HTR-8/SVneo (cell line): ENCODE results near the gene ODF2L.

ENCODE experiments used
- DNase-seq: peaks from one replicate; pipeline ENCODE4 v3.0.0; 2011; ENCODE audit warnings: low spot score, mixed read lengths; ENCODE audit not compliant: insufficient read length
- FAIRE-seq: peaks from 2 replicates; lab custom pipeline; 2011; peaks lifted over from hg19 to GRCh38; lab: Jason Lieb, UNC

The ODF2L gene

GRCh38 chr1:86325264-86325663 lies 70.9 kb downstream of the ODF2L start:
- no peak for FAIRE-seq
- no peak for DNase-seq

GRCh38 chr1:86324130-86324822 lies 71.8 kb downstream of the ODF2L start:
- DNase-seq (no peak), FAIRE-seq (no peak)

GRCh38 chr1:86322241-86322640 lies 73.9 kb downstream of the ODF2L start:
- FAIRE-seq (no peak), DNase-seq (no peak)

- DNase-seq (no peak), FAIRE-seq (no peak)
Measured at GRCh38 chr1:86318436-86318835, 77.7 kb downstream of the ODF2L start.

- no peak for DNase-seq
- no peak for FAIRE-seq
Measured at GRCh38 chr1:86317926-86318325, 78.2 kb downstream of the ODF2L start.

GRCh38 chr1:86305731-86306130 lies 90.4 kb downstream of the ODF2L start:
- DNase-seq (no peak), FAIRE-seq (no peak)

- FAIRE-seq: no peak
- DNase-seq: no peak
Measured at GRCh38 chr1:86303041-86303690, 93.0 kb downstream of the ODF2L start.
